GM18907 (cell line): ENCODE data around the gene RABAC1.
A peak's percentile ranks its signal among the peaks of the same experiment; 100 is the strongest.
"Not testable (repeated sequence)": the region's sequence is repeated elsewhere in the genome, so short reads cannot be mapped to it uniquely, and the experiment has no call there.

Experiments
- ATAC-seq: cut with Tn5 transposase; IDR thresholded peaks from one replicate; pipeline ENCODE4 v1.9.1; 2021; ENCODE audit warnings: mild to moderate bottlenecking, moderate library complexity; ENCODE audit not compliant: unreplicated experiment

RABAC1 gene

GRCh38 chr19:41947091-41947490, 12.0 kb downstream of the RABAC1 start:
- no peak for ATAC-seq

- peak; percentile 85 for ATAC-seq
Measured at GRCh38 chr19:41945135-41945766, 13.9 kb downstream of the RABAC1 start.

- no peak for ATAC-seq
Measured at GRCh38 chr19:41944336-41944735, 14.8 kb downstream of the RABAC1 start.

GRCh38 chr19:41941410-41942202, 17.5 kb downstream of the RABAC1 start:
- ATAC-seq: no peak

- ATAC-seq: no peak
Measured at GRCh38 chr19:41940731-41941409, 18.3 kb downstream of the RABAC1 start.

- ATAC-seq: no peak
Measured at GRCh38 chr19:41939861-41940730, 19.0 kb downstream of the RABAC1 start.

- not testable (repeated sequence) for ATAC-seq
Measured at GRCh38 chr19:41939209-41939608, 19.9 kb downstream of the RABAC1 start.

GRCh38 chr19:41937525-41938468, 21.3 kb downstream of the RABAC1 start:
- no peak for ATAC-seq

- ATAC-seq: no peak
Measured at GRCh38 chr19:41936961-41937360, 22.2 kb downstream of the RABAC1 start.

GRCh38 chr19:41936416-41936850, 22.7 kb downstream of the RABAC1 start:
- no peak for ATAC-seq

GRCh38 chr19:41935760-41936415, 23.2 kb downstream of the RABAC1 start:
- ATAC-seq: no peak

- peak; percentile 65 for ATAC-seq
Measured at GRCh38 chr19:41934849-41935374, 24.2 kb downstream of the RABAC1 start.

- no peak for ATAC-seq
Measured at GRCh38 chr19:41933693-41934426, 25.3 kb downstream of the RABAC1 start.

- ATAC-seq: no peak
Measured at GRCh38 chr19:41932720-41933332, 26.3 kb downstream of the RABAC1 start.

- ATAC-seq: no peak
Measured at GRCh38 chr19:41932259-41932719, 26.8 kb downstream of the RABAC1 start.

GRCh38 chr19:41930926-41931592, 28.1 kb downstream of the RABAC1 start:
- ATAC-seq: no peak

- no peak for ATAC-seq
Measured at GRCh38 chr19:41930322-41930722, 28.8 kb downstream of the RABAC1 start.
